ENCODE data around the gene RNF222. TPM values are rescaled to one million over a fixed set of nuclear protein-coding genes. Genes with fewer than 3 reads are reported as not detected.
"Not testable (repeated sequence)": the region's sequence is repeated elsewhere in the genome, so short reads cannot be mapped to it uniquely, and the experiment has no call there.

The RNF222 gene
- total RNA-seq, 1 donor from 2014 or later = 0.21 TPM

GRCh38 chr17:8380049-8380448, 17.6 kb downstream of the RNF222 start:
- DNase-seq = no peak

- not testable (repeated sequence) for DNase-seq
Measured at GRCh38 chr17:8378117-8378516, 19.5 kb downstream of the RNF222 start.

- no peak for DNase-seq
Measured at GRCh38 chr17:8377422-8377821, 20.2 kb downstream of the RNF222 start.

GRCh38 chr17:8376271-8377067, 21.2 kb downstream of the RNF222 start, which contains the start of gene KRABD2:
TSS of gene KRABD2 (minus strand) at chr17:8376704.
- peak; percentile 96 for DNase-seq

- DNase-seq = peak; percentile 39
Measured at GRCh38 chr17:8375738-8376259, 21.8 kb downstream of the RNF222 start.

GRCh38 chr17:8373856-8374255, 23.8 kb downstream of the RNF222 start:
- DNase-seq = not testable (repeated sequence)

GRCh38 chr17:8372422-8372821, 25.2 kb downstream of the RNF222 start:
- no peak for DNase-seq

GRCh38 chr17:8371786-8372185, 25.8 kb downstream of the RNF222 start:
- peak; percentile 25 for DNase-seq

GRCh38 chr17:8369944-8370343, 27.7 kb downstream of the RNF222 start:
- DNase-seq = no peak

- DNase-seq = no peak
Measured at GRCh38 chr17:8368193-8368592, 29.4 kb downstream of the RNF222 start.

- peak; percentile 37 for DNase-seq
Measured at GRCh38 chr17:8366231-8366630, 31.4 kb downstream of the RNF222 start.

GRCh38 chr17:8365143-8365542, 32.5 kb downstream of the RNF222 start:
- no peak for DNase-seq

GRCh38 chr17:8362651-8363332, 34.8 kb downstream of the RNF222 start:
- DNase-seq = no peak

GRCh38 chr17:8360751-8361150, 36.9 kb downstream of the RNF222 start:
- DNase-seq = no peak

- DNase-seq = no peak
Measured at GRCh38 chr17:8360260-8360659, 37.4 kb downstream of the RNF222 start.

- peak; percentile 82 for DNase-seq
Measured at GRCh38 chr17:8359769-8360168, 37.9 kb downstream of the RNF222 start.

- no peak for DNase-seq
Measured at GRCh38 chr17:8357910-8358309, 39.7 kb downstream of the RNF222 start.

- DNase-seq = no peak
Measured at GRCh38 chr17:8354236-8354635, 43.4 kb downstream of the RNF222 start.

- no peak for DNase-seq
Measured at GRCh38 chr17:8353736-8354135, 43.9 kb downstream of the RNF222 start.

- DNase-seq = no peak
Measured at GRCh38 chr17:8350339-8350738, 47.3 kb downstream of the RNF222 start.

GRCh38 chr17:8347001-8347400, 50.6 kb downstream of the RNF222 start:
- not testable (repeated sequence) for DNase-seq

GRCh38 chr17:8345951-8346665, 51.5 kb downstream of the RNF222 start:
- no peak for DNase-seq
